Forelimb muscle (tissue), 1 donor: Measurements from ENCODE around the gene C19orf67. TPM values are rescaled to one million over a fixed set of nuclear protein-coding genes. Genes with fewer than 3 reads are reported as not detected.

Experiments used
- DNase-seq: peaks from one replicate; pipeline ENCODE4 v3.0.0-alpha.2; 2013; ENCODE audit warnings: low read depth
- polyA plus RNA-seq: library from polyadenylated mRNA; unstranded; fragments of 120-200 nt; gene quantifications from one replicate; pipeline ENCODE4 v1.2.1, GENCODE V29; 2013; ENCODE audit not compliant: insufficient read length

Gene C19orf67
- polyA plus RNA-seq, 1 donor = not detected

- no peak for DNase-seq
These were observed 3.0 kb downstream of the C19orf67 start for GRCh38 chr19:14082675-14082960.

GRCh38 chr19:14081797-14082674 is 3.5 kb downstream of the C19orf67 start:
- no peak for DNase-seq

DNA sequence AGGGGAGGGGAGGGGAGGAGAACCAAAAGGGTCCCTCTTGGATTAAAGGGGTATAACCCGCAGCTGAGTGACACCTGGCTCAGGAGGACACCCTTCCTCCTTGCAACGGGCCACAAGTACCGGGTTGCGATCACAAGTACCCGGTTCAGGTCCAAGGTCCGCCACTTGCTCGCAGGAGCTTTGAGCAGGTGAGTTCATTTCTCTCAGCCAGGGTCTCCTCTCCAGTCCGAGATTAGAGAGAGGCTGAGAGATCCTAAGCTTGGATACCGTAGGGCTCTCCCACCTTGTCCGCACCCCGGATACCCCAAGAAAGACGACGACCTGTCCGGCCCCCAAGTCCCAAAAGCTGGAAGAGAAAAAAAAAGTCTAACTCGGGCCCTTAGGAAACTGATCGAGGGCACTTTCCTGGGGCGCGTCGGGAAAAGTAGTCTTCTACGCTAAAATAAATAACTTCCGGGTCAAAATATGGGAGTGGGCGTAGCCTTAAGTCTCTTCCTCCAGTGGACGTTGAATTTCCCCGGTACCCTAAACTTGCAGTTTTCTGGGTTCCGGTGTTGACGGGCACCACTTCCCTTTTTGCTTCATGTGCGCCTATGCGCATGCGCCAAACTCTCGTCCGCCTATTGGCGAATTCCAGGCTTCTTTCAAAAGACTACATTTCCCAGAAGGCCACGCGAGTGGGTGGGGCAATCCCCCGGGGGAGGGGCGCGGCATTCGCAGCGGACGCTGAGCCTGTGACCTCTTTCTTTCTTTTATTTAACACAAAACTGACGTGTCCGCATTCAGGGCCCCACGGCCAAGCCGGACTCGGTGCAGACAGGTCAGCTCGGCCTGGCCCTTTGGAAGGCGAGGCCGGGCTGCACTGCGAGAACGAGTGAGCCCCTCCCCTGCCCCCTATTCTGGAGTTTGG is 4.4 kb downstream of the C19orf67 start:
- peak; percentile 100 for DNase-seq

DNA sequence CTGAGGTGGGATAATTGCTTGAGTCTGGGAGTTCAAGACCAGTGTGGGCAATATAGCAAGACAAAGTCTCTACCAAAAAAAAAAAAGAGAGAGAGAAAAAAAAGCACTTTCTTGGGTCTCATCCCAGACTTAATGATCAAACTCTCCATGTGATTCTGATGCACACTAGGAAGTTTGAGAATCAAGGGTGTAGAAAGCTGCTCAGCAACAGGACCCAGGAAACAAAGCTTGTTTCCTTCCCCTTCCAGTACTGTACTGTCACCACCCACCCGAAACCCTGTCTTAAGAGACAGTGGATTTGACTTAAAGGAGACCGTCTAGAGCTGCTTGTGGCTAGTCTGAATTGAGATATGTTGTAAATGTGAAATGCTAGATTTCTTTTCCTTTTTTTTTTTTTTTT is 7.2 kb downstream of the C19orf67 start:
- DNase-seq = no peak

DNA sequence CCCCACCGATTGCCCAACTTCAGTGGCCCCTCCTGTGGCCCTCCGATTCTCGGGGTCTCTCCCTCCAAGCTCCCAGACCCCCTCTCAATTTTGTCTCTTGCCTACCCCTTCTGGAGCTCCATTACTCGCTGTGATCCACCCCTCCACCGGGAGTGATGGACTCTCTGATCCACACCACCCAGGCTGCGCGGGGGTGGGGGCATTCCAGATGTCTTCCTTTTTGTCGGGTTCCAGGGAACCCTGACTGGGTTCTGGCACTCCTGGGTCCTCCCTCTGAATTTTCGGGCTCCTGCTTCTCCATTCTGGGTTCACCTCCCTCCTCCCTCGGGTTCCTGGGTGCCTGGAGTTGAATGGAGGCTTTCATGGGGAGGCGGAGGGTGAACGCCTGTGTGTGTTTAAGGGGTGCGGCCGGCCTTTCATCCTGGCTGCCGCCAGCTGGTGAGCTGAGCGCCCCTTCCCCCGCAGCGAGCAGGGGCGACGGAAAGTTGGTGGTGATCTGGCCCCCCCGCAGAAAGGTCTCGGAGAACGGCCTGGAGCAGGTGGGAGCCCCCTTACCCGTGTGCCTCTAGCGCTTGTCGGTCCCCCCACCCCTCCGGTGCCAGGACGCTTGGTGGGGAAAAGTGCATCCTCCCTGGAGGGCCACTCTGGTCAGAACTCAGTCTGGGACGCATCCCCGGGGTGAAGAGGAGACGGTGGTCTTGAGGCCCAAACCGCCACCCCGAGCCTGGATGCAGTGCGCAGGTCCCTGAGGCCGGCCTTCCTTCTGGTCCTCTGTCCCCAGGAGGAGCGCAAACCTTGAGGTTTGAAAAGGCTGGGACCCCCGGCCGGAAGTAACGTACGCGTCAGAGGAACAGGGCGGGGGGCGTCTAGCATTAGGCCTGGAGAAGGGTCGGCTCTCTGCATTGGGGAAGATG is 11.4 kb downstream of the C19orf67 start:
- DNase-seq = no peak

DNA sequence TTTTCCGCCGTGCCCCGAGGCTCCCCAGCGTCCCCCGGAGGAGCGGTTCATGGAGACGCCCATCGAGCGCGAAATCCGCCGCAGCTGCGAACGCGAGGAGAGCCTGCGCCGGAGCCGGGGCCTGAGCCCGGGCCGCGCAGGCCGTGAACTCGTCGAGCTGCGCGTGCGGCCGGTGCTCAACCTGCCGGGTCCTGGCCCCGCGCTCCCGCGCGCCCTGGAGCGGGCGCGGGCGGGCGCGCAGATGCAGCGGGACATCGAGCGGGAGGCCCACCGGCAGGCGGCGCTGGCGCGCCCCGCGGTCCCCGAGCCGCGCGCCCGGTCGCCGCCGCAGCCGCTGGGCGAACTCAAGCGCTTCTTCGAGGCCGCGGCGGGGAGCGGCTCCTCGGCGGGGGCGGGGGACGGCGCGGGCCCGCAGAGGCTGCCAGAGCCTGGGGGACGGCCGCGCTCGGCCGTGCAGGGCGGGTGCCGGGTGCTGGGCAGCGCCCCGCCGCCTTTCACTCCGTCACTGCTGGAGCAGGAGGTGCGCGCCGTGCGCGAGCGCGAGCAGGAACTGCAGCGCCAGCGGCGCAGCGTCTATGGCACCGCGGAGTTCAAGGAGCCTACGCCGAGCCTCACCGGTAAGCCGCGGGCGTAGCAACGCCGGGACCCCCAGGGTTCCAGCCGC is 12.2 kb downstream of the C19orf67 start:
- no peak for DNase-seq

DNA sequence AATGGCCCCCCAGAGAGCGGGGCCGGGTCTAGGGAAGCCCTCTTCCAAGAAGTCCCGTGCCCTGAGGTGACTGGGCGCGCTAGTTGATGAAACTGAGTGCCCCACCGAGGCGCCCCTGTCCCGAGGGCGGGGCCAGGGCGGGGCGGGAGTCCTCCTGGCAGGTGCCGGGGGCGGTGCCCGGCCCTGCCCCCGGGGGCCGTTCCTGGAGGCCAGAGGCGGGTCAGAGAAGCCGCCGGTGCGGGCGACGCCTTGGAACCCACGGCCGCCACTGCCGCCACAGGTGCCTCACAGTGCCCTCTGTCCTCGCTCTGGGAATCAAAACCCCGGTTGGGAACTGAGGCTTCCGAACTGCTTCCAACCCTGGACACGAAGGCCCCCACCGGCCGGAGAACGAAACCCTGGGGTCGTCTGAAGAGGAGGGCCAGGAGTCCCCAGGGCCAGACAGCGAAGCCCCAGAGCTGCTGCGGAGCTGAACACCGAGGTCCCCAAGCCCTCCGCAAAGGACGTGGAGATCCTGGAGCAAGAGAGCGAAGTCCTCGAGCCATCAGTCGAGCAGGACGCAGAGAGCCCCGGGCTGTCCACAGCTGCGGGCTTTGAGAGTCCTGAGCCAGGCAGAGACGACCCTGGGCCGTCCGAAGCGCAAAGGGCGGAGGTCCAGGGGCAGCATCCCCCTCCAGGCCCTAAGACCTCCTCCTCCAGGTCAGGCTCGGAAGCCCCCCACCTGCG is 12.9 kb downstream of the C19orf67 start, which contains the start of gene MISP3:
MISP3 (plus strand) TSS at position 252 of the 726 bp plus-strand sequence. CDS start 524 bp downstream, outside the sequence.
- DNase-seq = no peak

- no peak for DNase-seq
These were observed 15.1 kb downstream of the C19orf67 start for GRCh38 chr19:14070268-14071050.

GRCh38 chr19:14066134-14066533 is 19.4 kb downstream of the C19orf67 start:
- DNase-seq = no peak

- DNase-seq = no peak
These were observed 22.5 kb downstream of the C19orf67 start for GRCh38 chr19:14063105-14063504.

- no peak for DNase-seq
These were observed 23.1 kb downstream of the C19orf67 start for GRCh38 chr19:14062558-14062855.

DNA sequence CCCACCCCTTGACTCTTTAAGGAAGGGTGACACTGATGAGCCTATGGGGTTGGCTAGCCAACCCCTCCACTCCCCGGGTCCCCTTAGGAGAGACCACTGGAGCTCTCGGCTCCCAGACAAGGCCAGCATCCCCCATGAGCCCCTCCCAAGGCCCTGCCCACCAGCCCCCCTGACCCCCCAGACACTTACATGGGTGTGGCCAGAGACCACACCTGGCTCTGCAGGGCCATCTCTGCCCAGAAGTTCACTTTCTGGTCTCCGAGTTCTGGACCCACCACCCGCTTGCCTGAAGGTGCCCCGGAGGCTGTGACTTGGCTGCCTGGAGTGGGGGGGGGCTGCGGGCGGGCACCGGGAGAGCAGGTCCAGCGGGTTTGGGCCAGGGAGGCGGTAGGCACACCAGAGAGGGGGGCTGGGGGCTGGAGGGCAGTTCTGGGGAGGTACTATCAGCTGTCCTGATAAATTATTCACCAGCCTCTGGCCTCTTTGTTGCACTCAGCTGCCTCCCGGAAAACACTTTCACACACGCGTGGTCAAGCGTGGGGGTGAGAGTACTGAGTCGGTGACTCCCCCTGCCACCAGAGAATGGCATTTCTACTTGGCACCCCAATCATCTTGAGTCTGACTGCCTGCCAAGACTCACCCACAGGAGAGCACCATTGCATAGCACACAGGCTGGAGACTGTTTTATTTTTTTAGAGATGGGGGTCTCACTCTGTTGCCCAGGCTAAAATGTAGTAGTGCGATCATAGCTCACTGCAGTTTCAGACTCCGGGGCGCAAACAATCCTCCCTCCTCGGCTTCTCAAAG is 23.6 kb downstream of the C19orf67 start, which contains the start of gene PALM3:
PALM3 (minus strand) TSS at position 326 of the 807 bp plus-strand sequence; CDS start at position 230, 96 bp downstream.
- no peak for DNase-seq

GRCh38 chr19:14061081-14061749 is 24.4 kb downstream of the C19orf67 start:
- DNase-seq = no peak

GRCh38 chr19:14059652-14060155 is 25.9 kb downstream of the C19orf67 start:
- DNase-seq = no peak

DNA sequence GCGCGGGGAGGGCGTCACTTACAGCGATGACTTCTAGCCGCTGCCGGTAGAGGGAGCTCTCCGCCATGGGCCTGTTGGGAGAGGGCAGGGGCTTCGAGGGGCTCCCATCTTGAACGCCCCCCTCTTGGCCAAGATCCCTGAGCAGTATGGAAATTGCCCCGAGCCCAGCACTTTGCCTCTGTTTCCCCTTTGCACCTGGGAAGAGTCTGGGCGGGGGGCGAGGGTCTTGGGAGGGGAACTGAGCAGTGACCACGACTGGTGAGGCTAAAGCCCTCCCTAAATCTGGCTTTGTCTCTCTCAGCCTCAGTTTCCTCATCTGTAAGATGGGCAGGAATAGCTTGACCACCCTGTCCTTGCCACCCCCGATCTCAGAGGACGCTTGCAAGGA is 26.5 kb downstream of the C19orf67 start:
- no peak for DNase-seq

GRCh38 chr19:14058182-14059092 is 27.1 kb downstream of the C19orf67 start:
- no peak for DNase-seq
